ENCODE data around the gene GPHN. TPM values are rescaled to one million over a fixed set of nuclear protein-coding genes. Genes with fewer than 3 reads are reported as not detected.
A peak's percentile ranks its signal among the peaks of the same experiment; 100 is the strongest.

The GPHN gene
- total and polyA plus RNA-seq, 2 donors (not counting 3 experiments of a cell fraction or from before 2014, with no cell fraction given) = 5.1 to 23.2 TPM

- Histone ChIP-seq H3K4me1 (ENCODE audit: control insufficient read depth, extremely low read depth, insufficient read depth, low read length) (peaks cover 3% of the 10 kb centered on the region), H3K27ac (ENCODE audit: insufficient read depth, low read depth, low read length) (no peak overlapping the region), H3K9me1 (replicated peaks; ENCODE audit: control insufficient read depth, extremely low read depth, insufficient read depth, low read length) (no peaks in the 10 kb centered on the region), H3K27me3 (ENCODE audit: control insufficient read depth in 2 of 2, insufficient read depth in 2 of 2, low read length in 2 of 2) (no peaks in the 10 kb centered on the region), H3K4me2 (ENCODE audit: insufficient read depth, low read length) (no peak overlapping the region), H3K79me2 (ENCODE audit: control insufficient read depth, insufficient read depth, low read length) (no peaks in the 10 kb centered on the region), H3K9me3 (replicated peaks; ENCODE audit: control insufficient read depth, insufficient read depth, low read length) (no peaks in the 10 kb centered on the region), H4K20me1 (replicated peaks; ENCODE audit: control insufficient read depth, extremely low read depth, insufficient read depth, low read length) (no peaks in the 10 kb centered on the region), H2AFZ (ENCODE audit: low read depth, low read length) (no peak overlapping the region), H3K9ac (replicated peaks; ENCODE audit: extremely low read depth, insufficient read depth, low read length) (no peak overlapping the region), H3K36me3 (ENCODE audit: control insufficient read depth in 2 of 2, extremely low read depth in 1 of 2, insufficient read depth in 2 of 2, low read length in 2 of 2) (no peaks in the 10 kb centered on the region), H3K4me3 (replicated peaks in 1 of 3; ENCODE audit: insufficient read depth in 1 of 3, low read depth in 1 of 3, low read length in 3 of 3) (no peak overlapping the region)
- intact Hi-C loops (cut with micrococcal nuclease) = loop anchor here (2.0 to 5.0 kb wide), 2 partner anchors 73 to 211 kb away; no protein-coding TSS in a partner anchor
- POLR2A ChIA-PET = no interaction called here
- CTCF ChIA-PET = interaction anchor here (0.6 to 1.0 kb wide), 2 partner anchors 73 to 209 kb away, joined by 3 read pairs; no protein-coding TSS in a partner anchor
- dilution Hi-C loops (cut with MboI; ENCODE audit: extremely low pct_ligation_motif_present, low sequenced_read_pairs) = no loop called here
- BruUV-seq (replicated peaks) = no TSS peak
- peak; percentile 31 for DNase-seq (ENCODE audit: low read depth, low spot score)
- TF ChIP-seq JUN (IDR thresholded peaks at IDR 0.05; ENCODE audit: borderline replicate concordance, insufficient read depth, insufficient read length, low read depth) = no peak
- TF ChIP-seq POLR2A (IDR thresholded peaks at IDR 0.05; ENCODE audit: low read depth, low read length) = no peak
- TF ChIP-seq MAX (IDR thresholded peaks at IDR 0.05; ENCODE audit: insufficient read depth, insufficient read length) = no peak
- no peak for TF ChIP-seq FOS (IDR thresholded peaks at IDR 0.05; ENCODE audit: borderline replicate concordance, insufficient read depth, low read length)
- TF ChIP-seq GATA2 (IDR thresholded peaks at IDR 0.05; ENCODE audit: insufficient read depth, insufficient read length, low read depth, low read length) = no peak
- no peak for FAIRE-seq
Measured at GRCh38 chr14:66568220-66568619, 60.3 kb downstream of the GPHN start.

- POLR2A ChIA-PET = no interaction called here
- FAIRE-seq (no peak), DNase-seq (ENCODE audit: low read depth, low spot score) (no peak)
- intact Hi-C loops (cut with micrococcal nuclease) = no loop called here
- Histone ChIP-seq H3K4me2 (ENCODE audit: insufficient read depth, low read length) (no peak overlapping the region), H3K9me1 (replicated peaks; ENCODE audit: control insufficient read depth, extremely low read depth, insufficient read depth, low read length) (no peaks in the 10 kb centered on the region), H3K9ac (replicated peaks; ENCODE audit: extremely low read depth, insufficient read depth, low read length) (no peak overlapping the region), H4K20me1 (replicated peaks; ENCODE audit: control insufficient read depth, extremely low read depth, insufficient read depth, low read length) (no peaks in the 10 kb centered on the region), H3K4me1 (ENCODE audit: control insufficient read depth, extremely low read depth, insufficient read depth, low read length) (peaks cover 7% of the 10 kb centered on the region), H2AFZ (ENCODE audit: low read depth, low read length) (no peak overlapping the region), H3K36me3 (ENCODE audit: control insufficient read depth in 2 of 2, extremely low read depth in 1 of 2, insufficient read depth in 2 of 2, low read length in 2 of 2) (no peaks in the 10 kb centered on the region), H3K4me3 (replicated peaks in 1 of 3; ENCODE audit: insufficient read depth in 1 of 3, low read depth in 1 of 3, low read length in 3 of 3) (no peak overlapping the region), H3K79me2 (ENCODE audit: control insufficient read depth, insufficient read depth, low read length) (peaks cover 3% of the 10 kb centered on the region), H3K27me3 (ENCODE audit: control insufficient read depth in 2 of 2, insufficient read depth in 2 of 2, low read length in 2 of 2) (no peaks in the 10 kb centered on the region), H3K9me3 (replicated peaks; ENCODE audit: control insufficient read depth, insufficient read depth, low read length) (no peaks in the 10 kb centered on the region), H3K27ac (ENCODE audit: insufficient read depth, low read depth, low read length) (no peak overlapping the region)
- no peak for TF ChIP-seq JUN (IDR thresholded peaks at IDR 0.05; ENCODE audit: borderline replicate concordance, insufficient read depth, insufficient read length, low read depth)
- no peak for TF ChIP-seq GATA2 (IDR thresholded peaks at IDR 0.05; ENCODE audit: insufficient read depth, insufficient read length, low read depth, low read length)
- TF ChIP-seq POLR2A (IDR thresholded peaks at IDR 0.05; ENCODE audit: low read depth, low read length) = no peak
- no peak for TF ChIP-seq MYC (IDR thresholded peaks at IDR 0.05; ENCODE audit: low read depth, low read length)
- no peak for TF ChIP-seq CTCF (IDR thresholded peaks at IDR 0.05; ENCODE audit: extremely low read depth in 1 of 2, insufficient read depth in 1 of 2, low read depth in 1 of 2, low read length in 2 of 2)
- TF ChIP-seq POLR2AphosphoS5 (IDR thresholded peaks at IDR 0.05; ENCODE audit: insufficient read depth, low read depth, low read length) = no peak
- no peak for TF ChIP-seq FOS (IDR thresholded peaks at IDR 0.05; ENCODE audit: borderline replicate concordance, insufficient read depth, low read length)
- TF ChIP-seq EZH2 (IDR thresholded peaks at IDR 0.05; ENCODE audit: borderline replicate concordance, low read depth, low read length, severe bottlenecking) = no peak
- dilution Hi-C loops (cut with MboI; ENCODE audit: extremely low pct_ligation_motif_present, low sequenced_read_pairs) = no loop called here
- no TSS peak for BruUV-seq (replicated peaks)
- CTCF ChIA-PET = no interaction called here
Measured at GRCh38 chr14:66572826-66573225, 64.9 kb downstream of the GPHN start.
